GM21528 (cell line): Measurements from ENCODE around the gene FAM72A.
"Not testable (repeated sequence)": the region's sequence is repeated elsewhere in the genome, so short reads cannot be mapped to it uniquely, and the experiment has no call there.

Experiments
- ATAC-seq: cut with Tn5 transposase; IDR thresholded peaks from one replicate; pipeline ENCODE4 v1.9.1; 2021; ENCODE audit warnings: mild to moderate bottlenecking, moderate library complexity; ENCODE audit not compliant: unreplicated experiment, low FRiP score

The FAM72A gene

GRCh38 chr1:206202789-206203363 is at the start of gene FAM72A:
TSS of gene FAM72A (minus strand) at chr1:206202839. CDS start at chr1:206202025, 814 bp downstream.
- ATAC-seq: peak; percentile 89

DNA sequence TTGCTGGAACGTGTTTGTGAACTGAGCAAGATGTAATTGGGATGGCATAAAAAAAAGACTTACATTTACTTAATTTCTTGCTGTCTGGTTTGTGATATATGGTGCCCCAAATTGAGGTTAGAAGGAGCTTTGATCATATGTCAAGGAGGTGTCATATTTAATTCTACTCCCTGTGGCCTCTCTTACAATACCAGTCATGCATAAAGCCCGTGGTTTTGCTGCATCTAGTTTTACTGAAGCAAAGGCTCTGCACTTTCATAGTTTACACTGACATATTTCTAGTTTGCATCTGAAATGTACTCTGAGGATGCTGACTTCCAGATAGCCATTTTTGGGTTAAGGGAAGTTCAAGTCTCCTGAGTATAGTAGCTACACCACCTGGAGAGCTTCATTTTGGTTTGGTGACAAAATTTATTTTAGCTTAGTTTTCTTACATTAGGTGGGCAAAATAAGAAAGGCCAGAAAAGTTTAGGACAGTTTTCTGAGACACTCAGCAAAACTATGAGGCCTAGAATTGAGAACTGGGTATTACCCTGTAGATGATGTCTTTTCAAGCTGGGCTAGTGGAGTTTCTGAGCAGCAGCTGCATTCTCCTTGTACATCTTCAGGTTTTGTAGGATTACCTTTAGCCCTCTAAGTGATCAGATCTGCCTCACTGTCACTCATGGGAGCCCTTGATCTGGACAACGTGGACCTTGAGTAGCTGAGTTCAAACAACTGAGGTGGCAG is 48.5 kb upstream of the FAM72A start:
- ATAC-seq: not testable (repeated sequence)

DNA sequence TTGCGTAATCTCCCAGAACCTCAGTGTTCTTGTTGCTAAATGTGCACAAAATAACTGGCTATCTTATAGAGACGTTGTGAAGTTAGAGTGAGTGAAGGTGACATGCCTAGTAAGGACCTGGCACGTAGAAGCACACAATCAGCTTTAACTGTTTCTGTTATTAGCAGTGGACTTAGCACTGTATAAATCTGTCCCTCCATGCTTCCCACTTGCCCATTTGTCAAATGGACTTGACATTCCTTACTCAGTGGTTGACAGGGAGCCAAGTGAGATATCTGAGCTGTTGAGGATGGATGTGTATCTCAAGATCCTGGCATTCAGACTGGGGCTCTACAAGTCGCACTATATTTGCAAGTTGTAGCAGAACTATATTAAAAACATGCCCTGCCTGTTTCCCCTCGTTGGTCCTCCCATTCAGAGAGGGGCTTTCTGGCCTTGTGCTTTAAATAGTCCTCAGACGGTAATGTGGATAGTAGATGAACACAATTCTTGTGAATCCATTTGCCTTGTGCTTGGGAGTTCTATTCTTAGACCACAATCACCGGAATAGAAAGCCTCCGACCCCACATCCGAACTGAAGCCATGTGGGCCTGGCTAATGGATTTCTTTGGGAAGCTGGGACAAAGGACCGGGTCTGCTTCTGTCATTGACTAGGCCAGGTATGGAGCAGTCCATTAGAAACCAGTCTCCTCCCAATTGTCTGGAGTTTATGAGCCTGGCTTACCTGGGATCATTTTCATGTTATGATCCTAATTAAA is 43.7 kb upstream of the FAM72A start:
- ATAC-seq: not testable (repeated sequence)

GRCh38 chr1:206245479-206245878 is 42.8 kb upstream of the FAM72A start:
- ATAC-seq: not testable (repeated sequence)

GRCh38 chr1:206243335-206243734 is 40.7 kb upstream of the FAM72A start:
- peak; percentile 97 for ATAC-seq

DNA sequence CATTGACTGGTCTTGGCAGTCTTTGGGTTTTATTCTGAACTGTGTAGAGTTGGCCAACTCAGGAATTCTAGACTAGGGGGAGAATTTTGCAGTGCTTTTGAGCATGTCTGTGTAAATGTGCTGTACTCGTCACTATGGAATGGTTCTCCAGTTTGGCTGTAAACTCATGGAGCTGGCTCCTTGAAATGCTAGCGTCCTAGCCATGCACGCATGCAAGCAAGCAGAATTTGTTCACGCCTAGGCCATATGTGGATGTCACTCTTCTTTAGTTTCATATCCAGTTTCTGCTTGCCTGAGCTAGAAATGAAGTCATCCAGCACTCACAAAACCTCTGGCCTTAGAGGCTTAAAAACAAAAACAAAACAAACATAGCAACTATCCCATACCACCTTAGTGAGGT is 37.6 kb upstream of the FAM72A start:
- ATAC-seq: not testable (repeated sequence)

GRCh38 chr1:206235190-206235589 is 32.6 kb upstream of the FAM72A start:
- not testable (repeated sequence) for ATAC-seq

DNA sequence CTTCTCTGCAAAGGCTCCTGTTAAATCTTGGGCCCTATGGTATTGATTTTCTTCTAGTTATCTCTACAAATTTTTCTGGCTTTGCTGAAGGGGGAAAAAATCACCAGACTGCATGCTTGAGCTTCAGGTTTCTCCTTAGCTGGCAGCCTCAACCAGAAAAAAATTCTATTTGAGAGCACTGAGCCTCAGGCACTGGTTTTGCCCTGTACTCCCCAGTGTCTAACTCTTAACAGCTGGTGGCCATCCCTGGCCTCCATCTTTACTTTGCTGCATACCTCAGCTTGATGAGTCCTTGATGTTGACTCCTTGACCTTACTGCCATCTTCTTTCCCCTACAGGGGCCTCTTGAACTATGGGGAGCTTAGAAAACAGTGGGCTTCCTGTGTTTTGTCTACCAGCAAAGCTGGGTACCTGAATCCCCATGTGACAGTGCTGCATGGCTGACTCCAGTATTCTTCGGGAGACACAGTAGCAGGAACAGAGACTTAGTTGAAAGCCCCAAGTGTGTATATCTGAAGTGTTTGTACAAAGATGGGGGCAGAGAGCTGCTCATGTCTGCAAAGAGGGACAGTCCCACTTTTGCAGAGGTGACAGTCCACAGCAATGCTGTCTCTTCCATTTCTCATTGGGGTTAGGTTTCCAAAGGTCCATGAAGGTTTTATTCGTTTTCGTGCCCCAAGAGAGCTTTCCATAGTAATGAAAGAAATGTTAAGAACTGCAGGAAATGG is 31.7 kb upstream of the FAM72A start:
- not testable (repeated sequence) for ATAC-seq

DNA sequence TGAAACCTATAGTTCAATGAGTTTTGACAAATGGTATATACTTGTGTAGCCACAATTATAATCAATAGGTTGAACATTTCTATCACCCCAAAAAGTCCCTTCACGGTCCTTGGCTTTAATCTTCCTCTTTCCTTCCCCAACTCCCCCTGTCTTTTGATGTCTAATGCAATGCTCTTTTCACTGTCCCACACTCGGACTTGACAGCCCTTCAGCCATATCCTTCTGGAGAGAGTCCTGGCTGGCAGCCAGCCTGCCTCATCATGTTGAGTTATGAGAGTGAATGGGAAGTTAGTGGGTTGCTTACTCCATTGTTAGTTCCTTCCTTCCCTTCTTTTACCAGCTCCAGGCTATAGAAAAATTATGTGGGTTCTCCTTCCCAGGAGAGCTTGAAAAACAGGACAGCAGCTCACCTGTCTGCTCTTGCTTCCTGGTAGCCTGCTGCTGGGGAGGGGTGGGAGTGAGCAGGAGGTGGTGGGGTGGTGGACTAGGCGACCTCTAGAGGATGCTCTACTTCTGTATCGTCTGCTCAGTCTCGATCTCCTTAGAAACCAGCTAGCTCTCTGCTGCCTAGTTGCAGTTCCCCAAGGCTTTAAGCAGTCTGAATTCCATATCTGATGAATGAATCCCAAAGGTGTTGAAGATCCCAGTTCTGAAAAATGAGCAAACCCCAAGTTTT is 30.5 kb upstream of the FAM72A start:
- ATAC-seq: peak; percentile 61

GRCh38 chr1:206231989-206232388 is 29.4 kb upstream of the FAM72A start:
- not testable (repeated sequence) for ATAC-seq

DNA sequence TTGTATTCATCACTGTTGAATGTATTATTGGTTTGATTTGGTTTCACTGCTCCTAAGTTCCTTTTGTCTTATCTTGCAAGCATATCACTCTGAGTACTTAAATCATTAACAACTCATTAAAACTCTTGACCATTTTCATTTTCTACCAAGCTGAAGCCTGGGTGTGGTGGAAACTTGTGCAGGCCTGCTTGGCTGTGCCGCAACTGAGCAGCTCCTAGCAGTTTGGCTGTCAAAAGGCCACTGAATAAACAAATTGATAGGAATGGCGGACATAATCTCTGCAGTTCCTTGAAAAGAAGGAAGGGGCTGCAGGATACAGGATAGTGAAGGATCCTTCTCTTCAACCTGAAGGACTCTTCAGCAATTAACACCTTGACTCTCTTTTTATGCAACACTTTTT is 26.6 kb upstream of the FAM72A start:
- ATAC-seq: not testable (repeated sequence)

GRCh38 chr1:206226886-206227285 is 24.2 kb upstream of the FAM72A start:
- ATAC-seq: not testable (repeated sequence)

DNA sequence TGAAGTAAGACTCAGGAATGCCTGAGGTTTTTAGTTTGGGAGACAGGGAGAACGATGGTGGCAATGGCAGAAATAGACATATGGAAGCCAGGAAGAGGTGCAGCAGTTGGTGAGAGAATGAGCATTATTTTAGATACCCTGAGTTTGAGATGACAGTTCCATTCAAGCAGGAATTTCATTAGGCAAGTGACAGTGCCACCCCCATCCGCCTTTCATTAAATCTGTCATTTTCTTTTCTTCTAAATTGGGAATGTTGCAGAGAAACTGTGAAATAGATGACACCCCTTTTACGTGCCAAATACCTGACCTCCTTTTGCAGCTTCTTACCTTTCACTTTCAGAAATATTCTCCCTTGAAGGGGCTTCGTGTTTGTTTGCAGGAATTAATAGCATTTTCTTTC is 22.7 kb upstream of the FAM72A start:
- ATAC-seq: not testable (repeated sequence)

GRCh38 chr1:206224190-206224776 is 21.6 kb upstream of the FAM72A start:
- not testable (repeated sequence) for ATAC-seq

DNA sequence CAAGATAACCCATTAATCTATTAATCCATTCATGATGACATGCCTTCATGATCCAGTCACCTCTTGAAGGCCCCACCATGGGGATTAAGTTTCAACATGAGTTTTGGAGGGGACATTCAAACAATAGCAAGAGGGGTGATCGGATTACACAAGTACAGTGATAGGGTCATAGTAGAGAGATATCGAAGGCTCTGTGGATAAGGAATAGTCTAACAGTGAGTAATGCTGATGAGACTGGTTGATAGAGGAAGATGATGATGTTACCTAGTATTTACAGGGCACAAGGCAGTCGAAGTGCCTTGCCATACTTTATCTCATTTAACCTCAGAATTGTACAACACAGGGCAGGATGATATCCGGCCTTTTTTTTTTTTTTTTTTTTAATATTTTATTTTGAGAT is 18.9 kb upstream of the FAM72A start:
- not testable (repeated sequence) for ATAC-seq

- not testable (repeated sequence) for ATAC-seq
These were observed 17.8 kb upstream of the FAM72A start for GRCh38 chr1:206220332-206221000.

- ATAC-seq: not testable (repeated sequence)
These were observed 17.1 kb upstream of the FAM72A start for GRCh38 chr1:206219514-206220331.

DNA sequence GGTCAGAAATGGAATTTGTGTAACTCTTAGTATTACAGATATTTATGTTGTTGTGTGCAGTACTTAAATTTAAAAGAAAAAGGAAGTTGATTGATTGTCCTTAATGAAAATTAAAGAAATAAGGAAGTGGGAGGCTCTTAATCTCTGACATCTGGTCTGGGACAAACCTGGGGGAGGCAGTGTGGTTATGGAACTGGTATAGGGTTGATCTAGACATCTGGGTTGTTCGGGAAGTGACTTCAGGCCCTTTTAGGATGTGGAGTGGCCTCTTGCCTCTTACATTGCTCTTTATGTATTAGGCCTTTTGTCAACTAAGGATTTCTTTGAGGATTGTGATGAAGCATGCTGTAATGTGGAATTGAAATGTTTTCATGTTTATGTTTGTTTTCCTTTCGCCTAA is 16.1 kb upstream of the FAM72A start:
- not testable (repeated sequence) for ATAC-seq
